Parathyroid adenoma (tissue), 2 donors: Measurements from ENCODE around the gene EPHA4.

Experiments used
- H2AFZ ChIP-seq: fragments of 300-600 bp; sonication (generic); one replicate; pipeline ENCODE4 v1.7.0; 2017; ENCODE audit warnings: antibody characterized with exemption, mild to moderate bottlenecking
- H3K27ac ChIP-seq: fragments of 300-600 bp; sonication (generic); one replicate; pipeline ENCODE4 v1.7.0; 2017
- H3K27me3 ChIP-seq: fragments of 300-600 bp; sonication (generic); one replicate; pipeline ENCODE4 v1.7.0; 2017; ENCODE audit warnings: low read length; ENCODE audit not compliant: control insufficient read depth, insufficient read depth
- H3K36me3 ChIP-seq: fragments of 300-600 bp; sonication (generic); one replicate; pipeline ENCODE4 v1.7.0; 2017; ENCODE audit warnings: low read length; ENCODE audit not compliant: control insufficient read depth, insufficient read depth
- H3K4me1 ChIP-seq: fragments of 300-600 bp; sonication (generic); one replicate; pipeline ENCODE4 v1.7.0; 2017; ENCODE audit warnings: control low read depth
- H3K4me2 ChIP-seq: fragments of 300-600 bp; sonication (generic); one replicate; pipeline ENCODE4 v1.7.0; 2017; ENCODE audit warnings: low read length
- H3K4me3 ChIP-seq: fragments of 300-600 bp; sonication (generic); one replicate; pipeline ENCODE4 v1.7.0; 2017; ENCODE audit warnings: low read depth, low read length
- H3K79me2 ChIP-seq: fragments of 300-600 bp; sonication (generic); one replicate; pipeline ENCODE4 v1.7.0; 2017; ENCODE audit warnings: control low read depth
- H3K9ac ChIP-seq: fragments of 300-600 bp; sonication (generic); one replicate; pipeline ENCODE4 v1.7.0; 2017; ENCODE audit warnings: mild to moderate bottlenecking
- H3K9me3 ChIP-seq: fragments of 300-600 bp; sonication (generic); one replicate; pipeline ENCODE4 v1.7.0; 2017; ENCODE audit warnings: low read length; ENCODE audit not compliant: control insufficient read depth
- CTCF ChIP-seq: fragments of 300-600 bp; sonication (generic); IDR thresholded peaks from one replicate; pipeline ENCODE4 v1.7.0; 2017; ENCODE audit warnings: antibody characterized with exemption, mild to moderate bottlenecking
- donor health status: primary hyperparathyroidism.

EPHA4 gene

GRCh38 chr2:221407765-221408164 lies 164.3 kb downstream of the EPHA4 start:
- Histone ChIP-seq H3K79me2 (no peaks in the 10 kb centered on the region), H3K4me3 (no peak overlapping the region), H3K4me1 (no peaks in the 10 kb centered on the region), H3K36me3 (no peaks in the 10 kb centered on the region), H3K4me2 (no peak overlapping the region), H3K27ac (no peak overlapping the region), H3K27me3 (no peaks in the 10 kb centered on the region), H3K9ac (no peak overlapping the region), H3K9me3 (no peaks in the 10 kb centered on the region), H2AFZ (no peak overlapping the region)
- TF ChIP-seq CTCF: no peak

- H3K9ac ChIP-seq: no peak overlapping the region
- H3K9me3 ChIP-seq: no peaks in the 10 kb centered on the region
- no peak overlapping the region for H3K4me2 ChIP-seq
- no peaks in the 10 kb centered on the region for H3K4me1 ChIP-seq
- no peak overlapping the region for H3K4me3 ChIP-seq
- no peak overlapping the region for H3K27ac ChIP-seq
- H3K36me3 ChIP-seq: no peaks in the 10 kb centered on the region
- H3K27me3 ChIP-seq: no peaks in the 10 kb centered on the region
- TF ChIP-seq CTCF: no peak
- H3K79me2 ChIP-seq: no peaks in the 10 kb centered on the region
- no peak overlapping the region for H2AFZ ChIP-seq
Measured at GRCh38 chr2:221405521-221405920, 166.6 kb downstream of the EPHA4 start.

GRCh38 chr2:221402072-221402471 lies 170.0 kb downstream of the EPHA4 start:
- no peaks in the 10 kb centered on the region for H3K4me1 ChIP-seq
- H3K4me3 ChIP-seq: no peak overlapping the region
- no peak overlapping the region for H3K9ac ChIP-seq
- H3K4me2 ChIP-seq: no peak overlapping the region
- H3K79me2 ChIP-seq: no peaks in the 10 kb centered on the region
- H3K27me3 ChIP-seq: no peaks in the 10 kb centered on the region
- H2AFZ ChIP-seq: no peak overlapping the region
- TF ChIP-seq CTCF: no peak
- H3K36me3 ChIP-seq: no peaks in the 10 kb centered on the region
- H3K9me3 ChIP-seq: no peaks in the 10 kb centered on the region
- H3K27ac ChIP-seq: no peak overlapping the region

GRCh38 chr2:221400411-221400810 lies 171.7 kb downstream of the EPHA4 start:
- TF ChIP-seq CTCF: no peak
- Histone ChIP-seq H3K36me3 (no peaks in the 10 kb centered on the region), H3K27me3 (no peaks in the 10 kb centered on the region), H2AFZ (no peak overlapping the region), H3K4me3 (no peak overlapping the region), H3K9me3 (no peaks in the 10 kb centered on the region), H3K4me1 (no peaks in the 10 kb centered on the region), H3K79me2 (no peaks in the 10 kb centered on the region), H3K27ac (no peak overlapping the region), H3K4me2 (no peak overlapping the region), H3K9ac (no peak overlapping the region)

GRCh38 chr2:221399183-221399582 lies 172.9 kb downstream of the EPHA4 start:
- H3K4me3 ChIP-seq: no peak overlapping the region
- no peaks in the 10 kb centered on the region for H3K9me3 ChIP-seq
- no peak overlapping the region for H2AFZ ChIP-seq
- no peak overlapping the region for H3K4me2 ChIP-seq
- no peaks in the 10 kb centered on the region for H3K36me3 ChIP-seq
- no peaks in the 10 kb centered on the region for H3K79me2 ChIP-seq
- TF ChIP-seq CTCF: no peak
- no peaks in the 10 kb centered on the region for H3K27me3 ChIP-seq
- H3K27ac ChIP-seq: no peak overlapping the region
- no peaks in the 10 kb centered on the region for H3K4me1 ChIP-seq
- no peak overlapping the region for H3K9ac ChIP-seq
